ENCODE results near the gene ADAM20.

DNA sequence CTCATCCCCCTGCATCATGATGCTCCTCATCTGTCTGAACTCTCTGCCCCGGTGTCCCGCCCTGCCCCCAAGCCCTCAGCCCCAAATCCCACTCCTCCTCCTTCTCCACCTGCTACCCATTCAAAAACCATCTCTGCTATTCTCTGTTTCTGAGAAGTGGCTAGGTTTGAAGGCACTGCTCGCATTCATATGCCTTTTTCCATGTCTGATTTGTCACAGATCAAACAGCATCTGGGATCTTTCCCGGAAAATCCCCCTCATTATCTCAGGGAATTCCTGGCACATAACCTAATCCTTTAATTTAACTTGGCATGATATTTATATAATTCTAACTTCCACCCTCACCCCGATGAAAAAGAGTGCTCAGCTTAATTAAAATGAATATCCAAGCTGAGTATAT is 3.3 kb upstream of the ADAM20 start:
- TF ChIP-seq, protein P1, sequence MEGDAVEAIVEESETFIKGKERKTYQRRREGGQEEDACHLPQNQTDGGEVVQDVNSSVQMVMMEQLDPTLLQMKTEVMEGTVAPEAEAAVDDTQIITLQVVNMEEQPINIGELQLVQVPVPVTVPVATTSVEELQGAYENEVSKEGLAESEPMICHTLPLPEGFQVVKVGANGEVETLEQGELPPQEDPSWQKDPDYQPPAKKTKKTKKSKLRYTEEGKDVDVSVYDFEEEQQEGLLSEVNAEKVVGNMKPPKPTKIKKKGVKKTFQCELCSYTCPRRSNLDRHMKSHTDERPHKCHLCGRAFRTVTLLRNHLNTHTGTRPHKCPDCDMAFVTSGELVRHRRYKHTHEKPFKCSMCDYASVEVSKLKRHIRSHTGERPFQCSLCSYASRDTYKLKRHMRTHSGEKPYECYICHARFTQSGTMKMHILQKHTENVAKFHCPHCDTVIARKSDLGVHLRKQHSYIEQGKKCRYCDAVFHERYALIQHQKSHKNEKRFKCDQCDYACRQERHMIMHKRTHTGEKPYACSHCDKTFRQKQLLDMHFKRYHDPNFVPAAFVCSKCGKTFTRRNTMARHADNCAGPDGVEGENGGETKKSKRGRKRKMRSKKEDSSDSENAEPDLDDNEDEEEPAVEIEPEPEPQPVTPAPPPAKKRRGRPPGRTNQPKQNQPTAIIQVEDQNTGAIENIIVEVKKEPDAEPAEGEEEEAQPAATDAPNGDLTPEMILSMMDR (IDR thresholded peaks at IDR 0.05) = no peak
- TF ChIP-seq POLR2A (IDR thresholded peaks at IDR 0.05) = no peak

Data from heart left ventricle (tissue), 13 donors.